ENCODE data around the gene CLEC4G.

CLEC4G gene

DNA sequence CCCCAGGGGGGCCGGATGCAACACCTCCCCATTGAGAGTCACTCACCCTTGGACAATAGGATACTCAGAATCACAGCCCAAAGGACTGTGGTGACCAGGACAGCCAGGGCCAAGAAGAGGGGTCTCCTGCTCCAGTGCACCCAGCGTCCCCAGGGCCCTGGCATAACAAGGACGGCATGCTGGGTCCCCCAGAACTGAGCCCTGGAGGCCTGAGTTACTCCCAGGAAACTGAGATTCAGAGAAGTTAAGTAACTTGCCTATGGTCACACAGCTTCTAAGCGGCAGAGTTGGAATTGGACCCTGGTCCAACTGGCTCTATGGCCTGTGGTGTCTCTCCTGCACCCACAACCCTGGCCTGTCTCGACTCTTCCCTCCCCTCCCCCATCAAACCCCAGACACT, 295 bp downstream of the CLEC4G start:
- no peaks in the 10 kb centered on the region for H4K20me1 ChIP-seq (ENCODE audit: low read depth, low read length)
- TF ChIP-seq EZH2phosphoT487 (conservative IDR thresholded peaks at IDR 0.05; ENCODE audit: low read length): no peak
- TF ChIP-seq, protein P1, sequence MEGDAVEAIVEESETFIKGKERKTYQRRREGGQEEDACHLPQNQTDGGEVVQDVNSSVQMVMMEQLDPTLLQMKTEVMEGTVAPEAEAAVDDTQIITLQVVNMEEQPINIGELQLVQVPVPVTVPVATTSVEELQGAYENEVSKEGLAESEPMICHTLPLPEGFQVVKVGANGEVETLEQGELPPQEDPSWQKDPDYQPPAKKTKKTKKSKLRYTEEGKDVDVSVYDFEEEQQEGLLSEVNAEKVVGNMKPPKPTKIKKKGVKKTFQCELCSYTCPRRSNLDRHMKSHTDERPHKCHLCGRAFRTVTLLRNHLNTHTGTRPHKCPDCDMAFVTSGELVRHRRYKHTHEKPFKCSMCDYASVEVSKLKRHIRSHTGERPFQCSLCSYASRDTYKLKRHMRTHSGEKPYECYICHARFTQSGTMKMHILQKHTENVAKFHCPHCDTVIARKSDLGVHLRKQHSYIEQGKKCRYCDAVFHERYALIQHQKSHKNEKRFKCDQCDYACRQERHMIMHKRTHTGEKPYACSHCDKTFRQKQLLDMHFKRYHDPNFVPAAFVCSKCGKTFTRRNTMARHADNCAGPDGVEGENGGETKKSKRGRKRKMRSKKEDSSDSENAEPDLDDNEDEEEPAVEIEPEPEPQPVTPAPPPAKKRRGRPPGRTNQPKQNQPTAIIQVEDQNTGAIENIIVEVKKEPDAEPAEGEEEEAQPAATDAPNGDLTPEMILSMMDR (IDR thresholded peaks at IDR 0.05; ENCODE audit: insufficient read depth, low read length, poor library complexity, severe bottlenecking): no peak
- no peak overlapping the region for H3K27ac ChIP-seq (ENCODE audit: low read depth, low read length)
- H3K9me2 ChIP-seq (replicated peaks; ENCODE audit: insufficient read depth, low read length): no peaks in the 10 kb centered on the region
- H3K9me3 ChIP-seq (ENCODE audit: insufficient read depth, low read length): no peaks in the 10 kb centered on the region
- no peaks in the 10 kb centered on the region for H3K27me3 ChIP-seq (ENCODE audit: low read length)
- no peak overlapping the region for H3K9ac ChIP-seq (ENCODE audit: low read length)
- no peak overlapping the region for H3K4me2 ChIP-seq (ENCODE audit: low read depth, low read length, poor library complexity, severe bottlenecking)
- H3K79me2 ChIP-seq (ENCODE audit: insufficient read depth, low read length): no peaks in the 10 kb centered on the region
- no peaks in the 10 kb centered on the region for H3F3A ChIP-seq (ENCODE audit: insufficient read depth)
- no peaks in the 10 kb centered on the region for H3K36me3 ChIP-seq (ENCODE audit: low read length)
- no peak overlapping the region for H3K4me3 ChIP-seq (ENCODE audit: insufficient read depth, low read length, poor library complexity, severe bottlenecking)
- no peak overlapping the region for H2AFZ ChIP-seq (ENCODE audit: low read depth, low read length, severe bottlenecking)

DNA sequence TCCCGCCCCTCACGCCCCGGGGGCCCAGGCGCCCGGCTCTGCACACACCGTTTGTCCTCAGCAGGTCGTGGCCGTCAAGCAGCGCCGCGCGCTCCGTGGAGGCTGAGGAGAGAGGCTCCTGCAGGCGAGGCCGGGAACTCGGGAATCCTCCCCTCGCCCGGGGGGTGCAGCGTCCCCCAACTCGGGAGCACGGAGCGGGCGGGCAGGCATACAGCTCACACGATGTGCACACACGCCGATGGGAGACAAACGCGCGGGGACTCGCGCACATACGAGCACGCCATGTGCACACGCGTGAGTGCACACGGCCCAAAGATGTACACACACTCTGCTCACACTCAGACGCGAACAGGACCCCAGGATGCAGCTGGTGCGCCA, 703 bp downstream of the CLEC4G start:
- Histone ChIP-seq H4K20me1 (ENCODE audit: low read depth, low read length) (no peaks in the 10 kb centered on the region), H3K27me3 (ENCODE audit: low read length) (no peaks in the 10 kb centered on the region), H3K9me3 (ENCODE audit: insufficient read depth, low read length) (no peaks in the 10 kb centered on the region), H3K4me2 (ENCODE audit: low read depth, low read length, poor library complexity, severe bottlenecking) (no peak overlapping the region), H3K9me2 (replicated peaks; ENCODE audit: insufficient read depth, low read length) (no peaks in the 10 kb centered on the region), H3F3A (ENCODE audit: insufficient read depth) (no peaks in the 10 kb centered on the region), H3K4me3 (ENCODE audit: insufficient read depth, low read length, poor library complexity, severe bottlenecking) (no peak overlapping the region), H3K36me3 (ENCODE audit: low read length) (no peaks in the 10 kb centered on the region), H2AFZ (ENCODE audit: low read depth, low read length, severe bottlenecking) (no peak overlapping the region), H3K27ac (ENCODE audit: low read depth, low read length) (no peak overlapping the region), H3K9ac (ENCODE audit: low read length) (no peak overlapping the region), H3K79me2 (ENCODE audit: insufficient read depth, low read length) (no peaks in the 10 kb centered on the region)
- TF ChIP-seq, protein P1 (IDR thresholded peaks at IDR 0.05; ENCODE audit: insufficient read depth, low read length, poor library complexity, severe bottlenecking): no peak
- no peak for TF ChIP-seq EZH2phosphoT487 (conservative IDR thresholded peaks at IDR 0.05; ENCODE audit: low read length)

DNA sequence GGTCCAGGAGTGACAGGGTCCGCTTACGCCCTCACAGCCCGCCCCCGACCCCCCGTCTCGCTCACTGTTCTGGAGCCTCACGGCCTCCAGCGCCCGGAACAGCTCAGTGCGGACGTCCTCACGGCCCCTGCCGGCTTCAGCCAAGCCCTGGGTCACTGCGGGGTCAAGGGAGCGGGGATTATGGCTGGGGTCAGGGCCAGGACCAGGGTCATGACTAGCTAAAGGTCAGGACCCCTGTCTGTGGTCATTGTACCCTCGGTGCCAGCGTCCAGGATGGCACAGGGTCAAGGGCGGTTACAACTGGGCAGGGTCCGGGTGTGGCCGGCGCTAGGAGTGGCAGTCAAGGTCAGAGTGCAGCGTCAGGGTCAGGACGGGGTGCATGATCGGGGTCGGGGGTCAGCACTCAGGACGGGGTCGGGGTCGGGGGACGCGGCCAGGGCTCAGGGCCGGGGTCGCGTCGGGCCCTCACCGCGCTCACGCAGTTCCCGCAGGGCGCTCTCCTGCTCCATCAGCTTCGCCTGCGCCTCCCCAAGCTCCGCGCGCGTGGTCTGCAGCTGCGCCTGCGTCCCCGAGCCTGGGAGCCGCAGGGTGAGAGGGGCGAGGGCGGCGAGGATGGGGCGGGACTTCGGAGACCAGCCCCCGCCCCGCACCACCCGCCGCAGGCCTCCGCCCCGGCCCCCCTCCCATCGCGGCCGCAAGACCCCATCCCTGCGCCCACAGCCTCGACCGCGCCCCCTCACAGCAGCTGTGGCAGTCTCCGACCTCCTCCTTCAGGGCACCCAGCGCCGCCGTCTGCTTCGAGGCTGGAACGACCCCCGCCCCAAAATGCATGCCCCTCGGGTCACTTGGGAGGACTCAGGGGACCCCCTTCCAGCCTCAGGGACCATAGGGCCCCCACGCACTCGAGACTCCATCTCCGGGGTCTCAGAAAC, 1.4 kb downstream of the CLEC4G start:
- no peak overlapping the region for H3K4me3 ChIP-seq (ENCODE audit: insufficient read depth, low read length, poor library complexity, severe bottlenecking)
- no peak overlapping the region for H2AFZ ChIP-seq (ENCODE audit: low read depth, low read length, severe bottlenecking)
- no peak overlapping the region for H3K9ac ChIP-seq (ENCODE audit: low read length)
- no peaks in the 10 kb centered on the region for H3K79me2 ChIP-seq (ENCODE audit: insufficient read depth, low read length)
- no peaks in the 10 kb centered on the region for H3K27me3 ChIP-seq (ENCODE audit: low read length)
- no peak overlapping the region for H3K4me2 ChIP-seq (ENCODE audit: low read depth, low read length, poor library complexity, severe bottlenecking)
- no peaks in the 10 kb centered on the region for H3K36me3 ChIP-seq (ENCODE audit: low read length)
- H3K27ac ChIP-seq (ENCODE audit: low read depth, low read length): no peak overlapping the region
- no peaks in the 10 kb centered on the region for H3K9me3 ChIP-seq (ENCODE audit: insufficient read depth, low read length)
- H3F3A ChIP-seq (ENCODE audit: insufficient read depth): no peaks in the 10 kb centered on the region
- H3K9me2 ChIP-seq (replicated peaks; ENCODE audit: insufficient read depth, low read length): no peaks in the 10 kb centered on the region
- TF ChIP-seq, protein P1 (IDR thresholded peaks at IDR 0.05; ENCODE audit: insufficient read depth, low read length, poor library complexity, severe bottlenecking): no peak
- no peak for TF ChIP-seq EZH2phosphoT487 (conservative IDR thresholded peaks at IDR 0.05; ENCODE audit: low read length)
- no peaks in the 10 kb centered on the region for H4K20me1 ChIP-seq (ENCODE audit: low read depth, low read length)

Measured in SU-DHL-6 (cell line).